AG04450 (cell line): ENCODE results near the gene CPNE1. TPM values are rescaled to one million over a fixed set of nuclear protein-coding genes. Genes with fewer than 3 reads are reported as not detected.
"Not testable (repeated sequence)": the region's sequence is repeated elsewhere in the genome, so short reads cannot be mapped to it uniquely, and the experiment has no call there.

Experiments
- CTCF ChIA-PET: fragments of 300-600, 350-600 bp; formaldehyde crosslinking; extraction: SDS; loops from one replicate; lab custom pipeline; 2022; ENCODE audit warnings: antibody characterized with exemption, inconsistent platforms; lab: Charles Lee
- POLR2A ChIA-PET: fragments of 350-600 bp; formaldehyde crosslinking; extraction: SDS; loops from one replicate; lab custom pipeline; 2021; ENCODE audit warnings: antibody characterized with exemption, inconsistent platforms; lab: Yijun Ruan, JAX
- DNase-seq: peaks from one replicate; pipeline ENCODE4 v3.0.0-alpha.2; 2011; ENCODE audit warnings: low read depth, low spot score
- H3K27ac ChIP-seq: one replicate; pipeline ENCODE4 v1.5.1; 2012; ENCODE audit warnings: low read depth, low read length, control low read depth
- H3K27me3 ChIP-seq: one replicate; pipeline ENCODE4 v1.6.0; 2012; ENCODE audit warnings: low read length; ENCODE audit not compliant: control insufficient read depth, insufficient read depth
- H3K4me3 ChIP-seq: 2 replicates; pipeline ENCODE4 v1.5.1; 2011; ENCODE audit warnings: mild to moderate bottlenecking, low read depth, low read length, control low read depth
- H3K9me3 ChIP-seq: 2 replicates; pipeline ENCODE4 v1.5.1; 2012; ENCODE audit warnings: low read length; ENCODE audit not compliant: control insufficient read depth, insufficient read depth
- CTCF ChIP-seq: IDR thresholded peaks from 2 replicates; pipeline ENCODE4 v1.5.1; 2011; ENCODE audit warnings: low read depth, low read length, control low read depth, inconsistent platforms
- polyA minus RNA-seq: library from RNA; depleted of rRNA, polyadenylated mRNA; stranded (reverse); fragments of >200 nt; gene quantifications from 2 replicates; pipeline ENCODE4 v1.2.3, GENCODE V29; 2011; rRNA and poly(A)+ RNA removed
- polyA plus RNA-seq: library from polyadenylated mRNA; depleted of rRNA; stranded (reverse); fragments of >200 nt; gene quantifications from 2 replicates; pipeline ENCODE4 v1.2.3, GENCODE V29; 2011; rRNA removed

Gene CPNE1
- polyA plus RNA-seq, result 93.5 and 95.1 TPM in 2 replicates
- polyA minus RNA-seq, result 91.7 and 92.6 TPM in 2 replicates

GRCh38 chr20:35664466-35665206 lies at the start of gene CPNE1, which contains the start of gene RBM12:
Gene CPNE1 (minus strand): TSS chr20:35664900. CDS start chr20:35632923, 31,977 bp downstream.
Gene RBM12 (minus strand): TSS chr20:35664900. CDS start chr20:35655322, 9,578 bp downstream.
- CTCF ChIA-PET, result no interaction called here
- peak; percentile 78 for DNase-seq
- peak within 1 kb of the TSS; percentile 99 for H3K4me3 ChIP-seq
- no peaks in the 10 kb centered on the region for H3K27me3 ChIP-seq
- peak within 1 kb of the TSS; percentile 91 for H3K27ac ChIP-seq
- TF ChIP-seq CTCF, result no peak
- POLR2A ChIA-PET, result interaction anchor here (0.6 to 2.4 kb wide), 7 partner anchors 13 to 233 kb away, joined by 3 to 11 read pairs (median 3); no protein-coding TSS in a partner anchor
- peaks cover 3% of the 10 kb centered on the region; the same call in 1 of the 2 replicates for H3K9me3 ChIP-seq

GRCh38 chr20:35714127-35714526 lies 49.4 kb upstream of the CPNE1 start:
- CTCF ChIA-PET, result interaction anchor here (0.8 to 1.1 kb wide), 2 partner anchors 15 to 152 kb away, joined by 3 to 7 read pairs; no protein-coding TSS in a partner anchor
- H3K9me3 ChIP-seq, result no peaks in the 10 kb centered on the region
- POLR2A ChIA-PET, result interaction anchor here (0.7 kb wide), 1 partner anchor 433 kb away, joined by 19 read pairs; no protein-coding TSS in a partner anchor

GRCh38 chr20:35713120-35713519 lies 48.4 kb upstream of the CPNE1 start:
- not testable (repeated sequence) for DNase-seq, H3K9me3 ChIP-seq, H3K27ac ChIP-seq, H3K27me3 ChIP-seq, H3K4me3 ChIP-seq
- ChIA-PET POLR2A (interaction anchor here (0.6 kb wide), 1 partner anchor 80 kb away, joined by 4 read pairs; no protein-coding TSS in a partner anchor), CTCF (interaction anchor here (0.6 to 1.1 kb wide), 2 partner anchors 153 to 178 kb away, joined by 5 to 7 read pairs; no protein-coding TSS in a partner anchor)

More at GRCh38 chr20:35714127-35714526, 49.4 kb upstream of the CPNE1 start:
- no peak for TF ChIP-seq CTCF
- Histone ChIP-seq H3K4me3 (no peak overlapping the region), H3K27me3 (no peaks in the 10 kb centered on the region), H3K27ac (no peak overlapping the region)
- DNase-seq, result no peak

GRCh38 chr20:35711588-35712209 lies 47.0 kb upstream of the CPNE1 start:
- Histone ChIP-seq H3K27me3 (no peaks in the 10 kb centered on the region), H3K9me3 (no peaks in the 10 kb centered on the region), H3K27ac (no peak overlapping the region), H3K4me3 (no peak overlapping the region)
- TF ChIP-seq CTCF, result no peak
- no peak for DNase-seq
- ChIA-PET CTCF (interaction anchor here (0.6 kb wide), 1 partner anchor 38 kb away, joined by 10 read pairs; no protein-coding TSS in a partner anchor), POLR2A (interaction anchor here (0.8 to 1.0 kb wide), 2 partner anchors 13 to 24 kb away, joined by 3 read pairs; no protein-coding TSS in a partner anchor)

- TF ChIP-seq CTCF, result no peak
- no peak overlapping the region for H3K4me3 ChIP-seq
- ChIA-PET POLR2A (interaction anchor here (0.8 to 1.0 kb wide), 3 partner anchors 8 to 25 kb away, joined by 3 read pairs; no protein-coding TSS in a partner anchor), CTCF (interaction anchor here (0.6 to 1.7 kb wide), 2 partner anchors 39 to 244 kb away, joined by 4 to 10 read pairs; partner anchors contain the start of gene SCAND1)
- no peak for DNase-seq
- no peaks in the 10 kb centered on the region for H3K9me3 ChIP-seq
- no peaks in the 10 kb centered on the region for H3K27me3 ChIP-seq
- H3K27ac ChIP-seq, result no peak overlapping the region
Measured at GRCh38 chr20:35710884-35711587, 46.3 kb upstream of the CPNE1 start.
